DND-41 (cell line): ENCODE results near the gene CCDC169.

Experiments
- ATAC-seq: fragments of 200-7000 bp; cut with Tn5 transposase; 3 replicates; pipeline ENCODE4 v1.9.1; 2021; ENCODE audit warnings: low read depth; ENCODE audit not compliant: insufficient read depth
- DNase-seq: peaks from one replicate; pipeline ENCODE4 v3.0.0-alpha.2; 2020
- H2AFZ ChIP-seq: 2 replicates; pipeline ENCODE4 v1.6.0; 2012; ENCODE audit warnings: low read depth, low read length
- H3K27ac ChIP-seq: 2 replicates; pipeline ENCODE4 v1.5.1; 2012; ENCODE audit warnings: low read length, inconsistent platforms
- H3K27me3 ChIP-seq: fragments of 200-600 bp; sonication (generic); 2 replicates; pipeline ENCODE4 v1.6.0; 2012; ENCODE audit warnings: low read length, mild to moderate bottlenecking, inconsistent platforms; ENCODE audit not compliant: insufficient read depth, poor library complexity
- H3K36me3 ChIP-seq: 2 replicates; pipeline ENCODE4 v1.5.1; 2012; ENCODE audit warnings: low read length, inconsistent platforms; ENCODE audit not compliant: insufficient read depth
- H3K4me1 ChIP-seq: 2 replicates; pipeline ENCODE4 v1.5.1; 2012; ENCODE audit warnings: mild to moderate bottlenecking, low read length; ENCODE audit not compliant: insufficient read depth
- H3K4me2 ChIP-seq: 2 replicates; pipeline ENCODE4 v1.6.0; 2012; ENCODE audit warnings: mild to moderate bottlenecking, moderate library complexity, low read length, inconsistent platforms; ENCODE audit not compliant: insufficient read depth
- H3K4me3 ChIP-seq, 2 experiments: fragments of 200-600 bp in 1 of 2; shearing (Covaris generic) in 1 of 2; 2 replicates each; pipeline ENCODE4 v1.5.1; 2012 to 2016; ENCODE audit warnings: inconsistent platforms in 2 of 2, low read length in 2 of 2, mild to moderate bottlenecking in 2 of 2, low read depth in 1 of 2, moderate library complexity in 1 of 2
- H3K79me2 ChIP-seq: 2 replicates; pipeline ENCODE4 v1.6.0; 2012; ENCODE audit warnings: low read length, inconsistent platforms; ENCODE audit not compliant: insufficient read depth
- H3K9ac ChIP-seq: 2 replicates; pipeline ENCODE4 v1.6.0; 2012; ENCODE audit warnings: low read depth, mild to moderate bottlenecking, inconsistent platforms, low read length, moderate library complexity
- H3K9me3 ChIP-seq: 2 replicates; pipeline ENCODE4 v1.5.1; 2012; ENCODE audit warnings: low read length, moderate library complexity, mild to moderate bottlenecking, inconsistent platforms; ENCODE audit not compliant: insufficient read depth, severe bottlenecking
- H4K20me1 ChIP-seq: 2 replicates; pipeline ENCODE4 v1.6.0; 2012; ENCODE audit warnings: low read length; ENCODE audit not compliant: insufficient read depth
- CTCF ChIP-seq: IDR thresholded peaks from 2 replicates; pipeline ENCODE4 v1.5.1; 2012; ENCODE audit warnings: borderline replicate concordance, low read length, moderate library complexity, mild to moderate bottlenecking; ENCODE audit not compliant: poor library complexity, severe bottlenecking; ENCODE audit errors: extremely low read depth
- EZH2 ChIP-seq: IDR thresholded peaks from 3 replicates; pipeline ENCODE4 v1.6.1; 2012; ENCODE audit warnings: borderline replicate concordance, low read depth, mild to moderate bottlenecking, moderate library complexity, low read length, inconsistent platforms; ENCODE audit not compliant: severe bottlenecking

Gene CCDC169

GRCh38 chr13:36286006-36286405 lies 11.6 kb downstream of the CCDC169 start:
- Histone ChIP-seq H3K9me3 (peaks cover 9% of the 10 kb centered on the region), H3K36me3 (no peaks in the 10 kb centered on the region), H2AFZ (no peak overlapping the region), H3K27me3 (no peaks in the 10 kb centered on the region), H3K4me3 (no peak overlapping the region), H4K20me1 (no peaks in the 10 kb centered on the region), H3K9ac (no peak overlapping the region), H3K4me1 (no peaks in the 10 kb centered on the region), H3K79me2 (no peaks in the 10 kb centered on the region), H3K27ac (no peak overlapping the region), H3K4me2 (no peak overlapping the region)
- no peak for DNase-seq
- TF ChIP-seq EZH2 (no peak), CTCF (no peak)
- no peak for ATAC-seq

GRCh38 chr13:36282821-36283432 lies 14.7 kb downstream of the CCDC169 start:
- no peak for ATAC-seq
- Histone ChIP-seq H3K27ac (no peak overlapping the region), H3K27me3 (no peaks in the 10 kb centered on the region), H3K4me3 (no peak overlapping the region), H3K4me1 (no peaks in the 10 kb centered on the region), H3K9me3 (no peaks in the 10 kb centered on the region), H3K79me2 (no peaks in the 10 kb centered on the region), H2AFZ (no peak overlapping the region), H3K4me2 (no peak overlapping the region), H3K9ac (no peak overlapping the region), H3K36me3 (no peaks in the 10 kb centered on the region), H4K20me1 (no peaks in the 10 kb centered on the region)
- no peak for DNase-seq
- peak; percentile 76 for TF ChIP-seq CTCF
- TF ChIP-seq EZH2, result no peak

GRCh38 chr13:36275190-36276002 lies 22.2 kb downstream of the CCDC169 start:
- Histone ChIP-seq H4K20me1 (no peaks in the 10 kb centered on the region), H3K27me3 (no peaks in the 10 kb centered on the region), H3K4me1 (no peaks in the 10 kb centered on the region), H3K9me3 (no peaks in the 10 kb centered on the region), H3K79me2 (no peaks in the 10 kb centered on the region), H3K36me3 (no peaks in the 10 kb centered on the region), H3K4me2 (no peak overlapping the region), H2AFZ (no peak overlapping the region), H3K9ac (no peak overlapping the region), H3K4me3 (no peak overlapping the region), H3K27ac (no peak overlapping the region)
- ATAC-seq (no peak), DNase-seq (peak; percentile 6)
- TF ChIP-seq EZH2, result no peak
- TF ChIP-seq CTCF, result peak; percentile 60
